ENCODE results near the gene CALHM6.

DNA sequence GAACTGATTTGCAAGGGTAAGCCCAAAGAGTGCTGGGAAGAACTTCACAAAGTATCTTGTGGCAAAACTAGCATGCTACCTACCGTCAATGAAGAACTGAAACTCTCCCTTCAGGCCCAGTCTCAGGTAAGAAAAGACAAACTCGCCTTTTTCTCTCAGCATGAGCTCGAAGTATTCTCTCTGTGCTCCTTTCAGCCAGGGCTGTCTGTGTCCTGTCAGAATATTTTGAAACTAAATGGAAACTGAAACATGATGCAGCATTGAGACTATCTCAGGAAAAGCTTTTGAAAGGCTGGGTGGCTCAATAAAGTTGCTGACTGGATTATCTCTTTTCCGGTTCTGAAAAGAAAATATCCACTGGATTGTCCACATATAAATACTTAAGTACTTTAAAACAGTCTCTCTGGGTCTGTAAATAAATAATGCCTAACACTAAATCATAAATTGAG, 51.0 kb downstream of the CALHM6 start:
- TF ChIP-seq HDGF (IDR thresholded peaks at IDR 0.05): no peak
- TF ChIP-seq, protein P1, sequence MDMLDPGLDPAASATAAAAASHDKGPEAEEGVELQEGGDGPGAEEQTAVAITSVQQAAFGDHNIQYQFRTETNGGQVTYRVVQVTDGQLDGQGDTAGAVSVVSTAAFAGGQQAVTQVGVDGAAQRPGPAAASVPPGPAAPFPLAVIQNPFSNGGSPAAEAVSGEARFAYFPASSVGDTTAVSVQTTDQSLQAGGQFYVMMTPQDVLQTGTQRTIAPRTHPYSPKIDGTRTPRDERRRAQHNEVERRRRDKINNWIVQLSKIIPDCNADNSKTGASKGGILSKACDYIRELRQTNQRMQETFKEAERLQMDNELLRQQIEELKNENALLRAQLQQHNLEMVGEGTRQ (IDR thresholded peaks at IDR 0.05; ENCODE audit: borderline replicate concordance, low read depth, low read length): no peak
- no peak for TF ChIP-seq SIN3A (IDR thresholded peaks at IDR 0.05; ENCODE audit: low read depth, low read length)
- TF ChIP-seq, protein P2, sequence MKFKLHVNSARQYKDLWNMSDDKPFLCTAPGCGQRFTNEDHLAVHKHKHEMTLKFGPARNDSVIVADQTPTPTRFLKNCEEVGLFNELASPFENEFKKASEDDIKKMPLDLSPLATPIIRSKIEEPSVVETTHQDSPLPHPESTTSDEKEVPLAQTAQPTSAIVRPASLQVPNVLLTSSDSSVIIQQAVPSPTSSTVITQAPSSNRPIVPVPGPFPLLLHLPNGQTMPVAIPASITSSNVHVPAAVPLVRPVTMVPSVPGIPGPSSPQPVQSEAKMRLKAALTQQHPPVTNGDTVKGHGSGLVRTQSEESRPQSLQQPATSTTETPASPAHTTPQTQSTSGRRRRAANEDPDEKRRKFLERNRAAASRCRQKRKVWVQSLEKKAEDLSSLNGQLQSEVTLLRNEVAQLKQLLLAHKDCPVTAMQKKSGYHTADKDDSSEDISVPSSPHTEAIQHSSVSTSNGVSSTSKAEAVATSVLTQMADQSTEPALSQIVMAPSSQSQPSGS (IDR thresholded peaks at IDR 0.05; ENCODE audit: low read length): no peak
- TF ChIP-seq POLR2A (IDR thresholded peaks at IDR 0.05; ENCODE audit: low read depth, low read length): no peak
- TF ChIP-seq EZH2 (IDR thresholded peaks at IDR 0.05; ENCODE audit: borderline replicate concordance, control insufficient read depth, low read depth, low read length): no peak
- no peak for TF ChIP-seq FOXK2 (IDR thresholded peaks at IDR 0.05)

Data from GM12878 (cell line).